Measurements from ENCODE around the gene CYREN. TPM values are rescaled to one million over a fixed set of nuclear protein-coding genes. Genes with fewer than 3 reads are reported as not detected.

The CYREN gene
- total RNA-seq, 4 donors from 2014 or later, result 4.1 to 47.4 (median 27.7) TPM

DNA sequence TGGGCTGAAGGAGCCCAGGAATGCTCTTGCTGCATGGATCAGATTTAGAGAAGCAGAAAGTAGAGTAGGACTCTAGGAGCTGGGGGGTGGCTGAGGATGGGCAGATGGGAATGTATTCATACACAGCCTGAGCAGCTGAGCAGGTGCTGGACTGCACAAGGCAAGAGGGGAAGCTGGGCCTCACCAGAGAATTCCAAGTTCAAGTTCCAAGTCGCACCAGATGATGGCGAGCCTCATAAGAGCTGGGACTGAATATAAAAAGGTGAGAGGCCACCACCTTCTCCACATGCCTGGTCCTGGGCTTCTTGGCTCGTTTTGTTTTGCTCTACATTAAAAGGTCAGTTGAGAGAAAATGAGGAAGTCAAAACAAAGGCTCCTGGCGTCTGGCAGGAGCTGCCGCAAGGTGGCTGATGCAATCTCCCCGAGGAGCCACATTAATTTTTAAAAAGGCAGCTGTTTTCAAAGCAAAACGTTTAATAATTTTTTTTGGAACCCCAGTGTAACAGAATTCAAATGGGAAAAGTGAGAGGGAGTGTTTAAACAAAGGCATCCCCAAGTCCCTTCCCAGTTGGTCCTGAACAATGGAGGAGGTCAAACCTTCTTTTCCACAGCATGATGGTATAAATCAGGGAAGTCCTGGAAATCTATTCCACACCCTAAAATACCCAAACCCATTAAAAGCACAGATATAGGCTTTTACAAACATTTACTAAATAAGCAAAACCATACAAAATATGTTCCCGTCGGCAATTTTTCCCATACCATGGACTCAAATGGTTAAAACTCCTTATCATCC lies 9.5 kb downstream of the CYREN start:
- no peaks in the 10 kb centered on the region for H3K9me3 ChIP-seq
- TF ChIP-seq, protein P1, sequence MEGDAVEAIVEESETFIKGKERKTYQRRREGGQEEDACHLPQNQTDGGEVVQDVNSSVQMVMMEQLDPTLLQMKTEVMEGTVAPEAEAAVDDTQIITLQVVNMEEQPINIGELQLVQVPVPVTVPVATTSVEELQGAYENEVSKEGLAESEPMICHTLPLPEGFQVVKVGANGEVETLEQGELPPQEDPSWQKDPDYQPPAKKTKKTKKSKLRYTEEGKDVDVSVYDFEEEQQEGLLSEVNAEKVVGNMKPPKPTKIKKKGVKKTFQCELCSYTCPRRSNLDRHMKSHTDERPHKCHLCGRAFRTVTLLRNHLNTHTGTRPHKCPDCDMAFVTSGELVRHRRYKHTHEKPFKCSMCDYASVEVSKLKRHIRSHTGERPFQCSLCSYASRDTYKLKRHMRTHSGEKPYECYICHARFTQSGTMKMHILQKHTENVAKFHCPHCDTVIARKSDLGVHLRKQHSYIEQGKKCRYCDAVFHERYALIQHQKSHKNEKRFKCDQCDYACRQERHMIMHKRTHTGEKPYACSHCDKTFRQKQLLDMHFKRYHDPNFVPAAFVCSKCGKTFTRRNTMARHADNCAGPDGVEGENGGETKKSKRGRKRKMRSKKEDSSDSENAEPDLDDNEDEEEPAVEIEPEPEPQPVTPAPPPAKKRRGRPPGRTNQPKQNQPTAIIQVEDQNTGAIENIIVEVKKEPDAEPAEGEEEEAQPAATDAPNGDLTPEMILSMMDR (IDR thresholded peaks at IDR 0.05), result no peak
- no peak for TF ChIP-seq POLR2A (IDR thresholded peaks at IDR 0.05)
- no peaks in the 10 kb centered on the region for H3K27me3 ChIP-seq
- no peaks in the 10 kb centered on the region for H3K36me3 ChIP-seq
- intact Hi-C loops (cut with DNase I; ENCODE audit: low total_unique reads), result no loop called here
- DNase-seq, result no peak
- H3K4me1 ChIP-seq, result no peaks in the 10 kb centered on the region
- H3K27ac ChIP-seq, result peak overlapping the region; percentile 50 to 74
- no peak overlapping the region for H3K4me3 ChIP-seq

DNA sequence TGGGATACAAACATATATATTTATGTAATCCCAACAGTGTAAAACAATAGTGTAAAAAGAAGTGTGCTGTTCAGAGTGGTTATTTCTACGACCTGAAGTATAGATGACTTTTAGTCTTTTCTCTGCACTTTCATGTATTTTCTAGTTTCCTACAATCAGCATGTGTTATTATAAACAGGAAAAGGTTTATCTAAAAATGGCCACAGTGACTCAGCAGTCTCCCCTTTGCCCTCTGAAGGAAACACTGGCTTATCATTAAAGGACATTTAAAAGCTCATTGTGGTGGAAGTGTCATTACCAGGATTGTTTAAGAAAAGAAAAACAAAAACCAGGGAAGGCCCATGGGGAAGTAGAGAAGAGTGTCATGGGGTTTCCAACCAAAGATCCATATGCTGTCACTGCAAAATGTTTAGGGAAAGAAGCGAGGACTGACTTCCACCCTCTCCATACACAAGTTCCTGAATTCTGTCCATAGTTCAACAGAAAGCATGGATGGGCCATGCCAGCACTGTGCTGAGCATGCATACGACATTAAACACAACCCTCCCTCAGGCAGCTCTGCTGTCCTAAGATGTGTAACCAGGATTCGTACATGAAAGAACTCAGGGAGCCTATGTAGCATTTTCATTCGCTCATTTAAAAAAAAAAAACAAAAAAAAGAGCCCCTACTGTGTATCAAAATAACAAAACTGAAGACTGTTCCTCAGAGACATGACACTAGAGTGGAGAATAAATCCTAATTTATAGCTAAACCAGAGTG lies 10.2 kb downstream of the CYREN start:
- Histone ChIP-seq H3K4me3 (no peak overlapping the region), H3K9me3 (no peaks in the 10 kb centered on the region), H3K36me3 (no peaks in the 10 kb centered on the region), H3K27ac (peak overlapping the region; percentile 50 to 74), H3K27me3 (no peaks in the 10 kb centered on the region), H3K4me1 (no peaks in the 10 kb centered on the region)
- TF ChIP-seq, protein P1 (IDR thresholded peaks at IDR 0.05), result no peak
- TF ChIP-seq POLR2A (IDR thresholded peaks at IDR 0.05), result no peak
- intact Hi-C loops (cut with DNase I; ENCODE audit: low total_unique reads), result no loop called here
- DNase-seq, result no peak

DNA sequence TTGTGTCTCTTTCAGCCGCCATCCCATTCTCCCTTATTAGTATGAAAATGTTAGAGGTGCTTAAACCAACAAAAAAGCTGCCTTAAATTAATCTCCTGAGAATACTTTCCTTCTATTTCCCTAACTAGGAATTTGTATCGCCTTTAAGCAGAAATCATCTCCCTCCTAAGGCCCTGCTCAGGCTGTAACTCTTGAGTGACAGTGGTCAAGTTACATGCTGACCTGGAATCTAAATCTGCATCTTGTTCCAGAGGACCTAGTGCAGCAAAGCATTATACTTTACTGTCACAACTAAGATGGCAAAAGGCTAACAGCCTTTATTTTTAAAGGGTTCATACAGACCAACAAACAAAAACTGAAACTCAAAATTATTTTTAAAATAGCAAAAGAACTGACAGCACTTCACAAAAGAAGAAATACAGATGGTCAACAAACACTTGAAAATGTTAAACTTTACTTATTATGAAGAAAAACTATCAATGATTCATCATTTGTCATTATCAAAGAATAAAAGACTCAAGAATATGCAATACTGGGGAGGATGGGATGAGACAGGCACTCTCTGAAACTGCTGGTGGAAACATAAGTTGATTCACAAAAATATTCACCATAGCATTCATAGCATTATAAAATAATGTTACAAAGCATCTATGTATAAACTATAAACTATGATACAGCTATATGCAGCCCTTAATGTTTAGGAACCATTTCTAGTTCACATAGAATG lies 11.0 kb downstream of the CYREN start:
- Histone ChIP-seq H3K4me1 (no peaks in the 10 kb centered on the region), H3K27me3 (no peaks in the 10 kb centered on the region), H3K9me3 (no peaks in the 10 kb centered on the region), H3K27ac (peak overlapping the region in 1 of 2 donors; percentile 74), H3K36me3 (no peaks in the 10 kb centered on the region), H3K4me3 (no peak overlapping the region)
- TF ChIP-seq, protein P1 (IDR thresholded peaks at IDR 0.05), result no peak
- TF ChIP-seq POLR2A (IDR thresholded peaks at IDR 0.05), result no peak
- no peak for DNase-seq
- intact Hi-C loops (cut with DNase I; ENCODE audit: low total_unique reads), result no loop called here

DNA sequence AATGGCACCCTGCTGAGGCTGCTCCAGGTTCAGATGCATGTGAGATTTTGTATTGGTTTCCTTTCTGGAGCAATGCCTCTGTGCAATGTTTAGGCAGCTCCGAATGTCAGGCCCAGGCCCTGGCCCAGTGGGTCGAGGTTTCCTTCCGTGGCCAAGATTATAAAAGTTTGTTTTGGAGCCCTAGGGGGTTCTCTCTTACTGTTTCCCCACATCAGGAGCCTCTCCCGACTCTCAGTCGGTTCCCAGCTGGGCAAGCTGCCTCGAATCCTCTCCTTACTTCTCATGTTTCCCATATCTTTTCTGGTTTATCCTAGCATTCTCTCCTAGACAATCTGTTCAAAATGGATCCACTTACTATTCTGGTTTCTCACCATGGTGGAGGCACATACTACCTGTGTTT lies 11.6 kb downstream of the CYREN start:
- intact Hi-C loops (cut with DNase I; ENCODE audit: low total_unique reads), result no loop called here
- Histone ChIP-seq H3K36me3 (no peaks in the 10 kb centered on the region), H3K27ac (peak overlapping the region in 1 of 2 donors; percentile 74), H3K4me1 (no peaks in the 10 kb centered on the region), H3K27me3 (no peaks in the 10 kb centered on the region), H3K4me3 (no peak overlapping the region), H3K9me3 (no peaks in the 10 kb centered on the region)
- TF ChIP-seq, protein P1 (IDR thresholded peaks at IDR 0.05), result no peak
- TF ChIP-seq POLR2A (IDR thresholded peaks at IDR 0.05), result no peak
- no peak for DNase-seq
